Globus pallidus (tissue), 1 donor: ENCODE measurements around the gene MRPS27.

Experiments
- DNase-seq: peaks from one replicate; pipeline ENCODE4 v3.0.0-alpha.2; 2015; ENCODE audit warnings: low spot score

Gene MRPS27

GRCh38 chr5:72231991-72232703 lies 87.9 kb downstream of the MRPS27 start:
- DNase-seq, result no peak

GRCh38 chr5:72228960-72229359 lies 91.1 kb downstream of the MRPS27 start:
- no peak for DNase-seq

- peak; percentile 73 for DNase-seq
Measured at GRCh38 chr5:72226950-72227349, 93.1 kb downstream of the MRPS27 start.

DNA sequence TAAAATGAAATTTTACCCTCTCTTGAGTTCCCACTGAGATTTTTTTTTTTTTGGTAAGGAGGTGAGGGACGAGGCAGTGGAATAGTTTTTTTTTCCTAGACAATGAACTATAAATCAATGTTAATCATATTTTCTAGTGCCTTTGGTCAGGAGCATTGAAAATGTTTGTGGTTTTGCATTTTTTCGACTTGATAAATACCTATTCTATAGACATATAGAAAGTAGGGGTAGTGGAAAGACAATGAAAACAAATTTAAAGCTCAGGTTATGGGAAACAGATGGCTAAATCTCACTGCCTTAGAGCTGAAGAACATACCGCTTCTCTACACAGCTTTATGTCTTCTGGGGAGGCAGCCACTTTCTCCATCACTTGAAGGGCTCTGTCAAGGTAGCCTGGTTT lies 94.3 kb downstream of the MRPS27 start:
- DNase-seq, result no peak

DNA sequence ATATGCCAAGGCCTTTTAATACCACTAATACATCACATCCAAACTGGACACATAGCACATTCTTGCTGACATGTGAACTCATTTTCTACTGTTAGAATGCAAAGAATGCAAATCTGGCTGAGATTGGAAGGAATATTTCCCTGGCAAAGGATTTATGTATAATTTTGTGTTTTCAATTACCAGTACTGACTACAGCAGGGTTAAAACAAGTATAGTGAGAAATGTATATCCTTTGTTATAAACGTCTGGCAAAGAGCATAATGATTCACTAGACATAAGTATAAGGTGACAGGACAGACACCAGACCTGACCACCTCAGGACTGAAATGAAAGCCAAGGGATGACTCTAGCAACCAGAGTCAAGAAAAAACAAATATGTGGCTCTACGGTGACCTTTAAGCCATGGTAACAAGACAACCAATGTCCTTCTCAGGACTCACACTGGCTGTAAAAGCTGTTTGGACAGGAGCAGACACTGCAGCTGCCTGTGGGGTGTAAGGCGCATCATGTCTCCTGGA lies 95.0 kb downstream of the MRPS27 start:
- no peak for DNase-seq

- no peak for DNase-seq
Measured at GRCh38 chr5:72223371-72223770, 96.7 kb downstream of the MRPS27 start.

DNA sequence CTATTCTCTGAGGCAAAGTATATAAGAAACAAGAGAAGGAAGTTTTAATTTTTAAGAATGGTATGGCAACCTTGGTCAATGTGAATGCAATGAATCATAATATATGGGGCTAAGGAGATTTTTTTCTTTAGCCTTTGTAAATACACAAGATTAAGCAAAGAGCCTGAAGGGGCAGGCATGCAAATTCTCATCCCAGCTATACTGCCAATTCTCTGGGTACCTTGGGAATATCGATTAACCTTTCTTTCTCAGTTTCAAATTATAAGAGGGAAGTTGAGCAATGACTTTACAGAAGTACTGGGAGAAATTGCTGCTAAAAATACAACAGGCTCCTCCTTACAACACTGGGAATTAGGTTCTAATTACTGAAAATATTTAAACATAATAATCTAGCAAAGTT lies 97.5 kb downstream of the MRPS27 start:
- no peak for DNase-seq

- no peak for DNase-seq
Measured at GRCh38 chr5:72221541-72221940, 98.5 kb downstream of the MRPS27 start.

DNA sequence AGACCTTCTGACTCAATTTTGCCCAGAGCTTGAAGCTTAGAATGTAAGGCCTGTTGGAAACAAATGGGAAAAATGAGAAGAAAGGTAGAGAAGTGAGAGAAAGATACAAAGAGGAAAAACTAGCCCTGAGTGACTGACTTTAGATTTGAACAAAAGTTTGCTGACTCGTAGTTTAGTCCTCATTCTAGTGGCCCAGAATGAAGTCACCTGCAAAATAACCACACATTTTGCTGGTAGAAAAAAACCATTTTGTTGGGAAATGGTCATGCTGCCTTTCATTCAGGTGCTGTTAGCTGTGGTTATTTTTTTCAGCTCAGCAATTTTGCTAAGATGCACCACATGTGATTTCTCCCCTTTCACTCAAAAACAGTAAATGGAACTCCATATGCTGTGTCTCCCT lies 98.9 kb downstream of the MRPS27 start:
- no peak for DNase-seq

DNA sequence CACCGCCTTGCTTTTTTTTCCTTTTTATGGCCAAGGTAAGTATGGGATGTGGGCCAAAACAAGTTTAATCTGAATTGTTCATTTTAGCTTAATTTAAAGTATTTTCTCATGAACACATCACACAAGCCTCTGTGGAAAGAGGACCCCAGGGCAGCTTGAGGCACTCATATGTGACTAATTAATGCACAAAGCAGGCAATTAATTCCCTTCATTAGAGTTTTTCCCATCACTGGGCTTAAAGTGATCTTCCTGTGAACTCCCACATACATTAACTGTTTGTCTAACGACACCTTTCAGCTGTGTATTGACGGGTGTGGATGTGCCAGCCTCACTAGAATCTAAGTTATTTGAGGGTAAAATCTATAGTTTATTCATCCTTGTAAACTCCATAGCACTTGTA lies 103.3 kb downstream of the MRPS27 start:
- no peak for DNase-seq

GRCh38 chr5:72214168-72214567 lies 105.9 kb downstream of the MRPS27 start:
- no peak for DNase-seq

DNA sequence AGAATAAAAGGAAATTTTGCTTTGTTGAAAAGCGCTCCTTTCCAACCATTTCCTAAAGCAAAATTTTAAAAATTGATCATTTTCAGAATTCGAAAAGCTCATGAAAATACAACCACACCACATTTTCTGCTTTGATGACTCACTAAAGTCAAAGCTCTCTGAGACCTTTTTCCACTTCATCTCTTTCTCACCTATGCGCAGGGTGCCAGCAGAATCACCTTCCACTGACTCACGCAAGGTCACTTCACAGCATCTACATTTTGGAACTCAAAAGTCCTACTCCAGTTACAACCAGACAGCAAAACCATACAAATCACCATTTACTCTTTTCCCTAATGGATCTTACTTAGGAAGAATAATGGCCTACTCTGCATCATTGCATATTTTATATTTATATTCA lies 106.6 kb downstream of the MRPS27 start:
- no peak for DNase-seq

DNA sequence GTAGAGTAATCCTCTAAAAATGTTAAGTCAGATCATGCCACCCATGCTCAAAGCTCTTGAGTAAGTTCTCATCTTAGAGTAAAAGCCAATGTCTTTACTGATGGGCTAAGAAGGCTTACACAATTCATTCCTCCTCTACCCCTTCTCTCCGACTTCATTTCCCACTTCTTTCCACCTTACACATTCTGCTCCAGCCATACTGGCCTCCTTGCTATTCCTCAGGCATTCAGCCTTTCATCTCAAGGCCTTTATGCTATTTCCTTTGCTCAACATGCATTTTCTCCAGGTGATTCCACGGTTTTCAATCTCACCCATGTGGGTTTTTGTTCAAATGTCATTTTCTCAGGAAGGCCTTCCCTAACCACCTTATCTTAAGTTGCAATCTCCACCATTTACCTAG lies 107.9 kb downstream of the MRPS27 start:
- DNase-seq, result no peak

DNA sequence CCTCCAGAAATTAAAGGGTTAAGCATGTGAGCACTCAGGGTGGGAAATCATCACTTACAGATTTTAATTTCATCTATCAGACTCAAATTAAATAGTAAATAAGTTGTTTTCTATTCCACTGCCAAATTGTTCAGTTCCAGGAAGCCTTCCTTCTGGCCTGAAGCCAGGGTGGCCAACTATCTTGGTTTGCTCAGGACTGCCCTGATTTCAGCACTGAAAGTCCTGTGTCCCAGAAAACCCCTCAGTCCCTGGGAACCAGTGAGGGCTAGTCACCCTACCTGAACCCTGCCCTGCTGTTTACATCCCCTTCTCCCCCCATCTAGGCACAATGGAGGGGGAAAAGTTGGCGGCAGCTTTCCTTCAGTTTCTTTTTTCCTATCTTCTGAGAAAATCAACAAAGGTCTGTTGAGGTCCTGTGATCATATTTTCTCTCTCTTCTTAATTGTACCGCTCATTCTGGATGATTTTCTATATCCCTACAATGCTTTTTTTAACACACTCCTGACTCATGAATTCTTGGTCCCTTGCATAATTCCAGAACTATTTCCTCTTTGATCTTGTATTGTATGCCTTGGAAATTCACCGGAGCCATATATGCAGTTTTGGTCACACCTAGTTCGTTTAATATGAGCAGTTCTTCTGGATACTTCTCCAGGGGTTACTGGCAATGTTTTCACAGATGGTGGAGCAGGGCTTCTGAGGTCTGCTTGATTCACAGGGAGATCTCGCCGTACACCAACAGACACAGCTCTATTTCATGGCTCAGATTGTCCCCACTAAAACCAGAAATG lies 109.0 kb downstream of the MRPS27 start:
- DNase-seq, result no peak

DNA sequence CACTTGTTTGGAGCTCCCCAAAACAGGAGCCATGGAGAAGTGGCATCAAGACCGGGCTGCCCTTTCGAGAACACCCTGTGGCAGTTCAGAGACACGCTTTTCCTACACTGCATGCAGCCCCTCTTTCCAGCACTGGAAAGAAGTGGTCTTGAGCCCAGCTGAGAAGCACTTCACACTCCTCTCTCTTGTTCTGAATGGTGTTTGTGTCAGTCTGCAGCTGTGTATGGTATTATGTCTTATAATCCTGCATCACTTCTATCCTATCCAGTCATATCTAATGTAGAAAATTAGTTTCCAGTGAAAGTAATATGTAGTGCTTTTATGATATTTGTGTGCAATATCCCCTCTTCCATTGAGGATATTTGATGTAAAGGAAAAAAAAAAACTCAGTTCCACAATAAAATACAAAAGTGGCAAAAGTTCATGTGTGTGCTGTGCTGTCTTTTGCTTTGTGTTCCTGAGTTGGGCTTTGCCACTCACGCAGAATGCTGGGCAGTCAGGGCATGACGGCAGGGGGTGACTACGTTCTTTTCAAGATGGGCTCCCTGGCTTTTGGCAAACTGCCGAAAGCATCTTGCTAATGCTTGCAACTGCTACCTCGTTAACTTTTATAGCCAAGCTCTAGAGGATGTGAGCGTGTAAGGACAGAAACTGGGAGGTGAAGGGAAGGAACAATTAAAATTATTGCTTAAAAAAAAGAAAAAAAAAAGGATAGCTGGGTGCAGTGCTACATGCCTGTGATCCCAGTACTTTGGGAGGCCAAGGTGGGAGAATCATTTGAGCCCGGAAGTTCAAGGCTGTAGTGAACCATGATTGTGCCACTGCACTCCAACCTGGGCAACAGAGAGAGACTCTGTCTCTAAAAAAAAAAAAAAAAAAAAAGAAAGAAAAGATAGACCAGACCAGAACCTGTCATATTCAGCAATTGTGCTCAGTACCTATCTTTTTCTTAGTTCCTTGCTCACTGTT lies 110.6 kb downstream of the MRPS27 start:
- DNase-seq, result peak; percentile 57

DNA sequence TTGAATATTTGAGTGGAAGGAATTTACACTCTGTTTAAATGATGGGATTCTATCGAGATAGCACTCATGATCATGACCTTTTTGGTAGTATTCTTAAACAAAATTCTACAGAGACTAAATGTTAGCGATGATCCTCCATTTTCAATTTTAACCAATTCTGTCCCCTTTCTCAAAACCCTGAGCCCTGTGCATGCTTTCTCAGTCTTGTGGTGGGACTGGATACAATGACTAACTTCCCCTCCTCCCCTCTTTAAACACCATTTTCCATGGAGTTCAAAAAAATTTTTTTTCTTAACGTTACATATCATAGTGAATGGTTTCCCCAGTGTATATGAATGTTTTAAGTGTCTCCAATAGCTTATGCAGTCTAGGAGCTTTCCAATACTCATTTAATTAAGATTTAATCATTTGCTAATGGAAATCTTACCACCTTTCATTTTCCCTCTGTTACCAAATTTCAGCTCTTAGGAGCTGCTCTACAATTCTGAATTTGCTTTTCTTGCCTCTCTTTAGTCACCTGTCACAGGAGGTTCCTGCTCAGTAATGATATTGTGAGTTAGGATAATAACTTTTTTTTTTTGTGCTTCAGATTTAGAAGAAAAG lies 111.6 kb downstream of the MRPS27 start:
- DNase-seq, result no peak

DNA sequence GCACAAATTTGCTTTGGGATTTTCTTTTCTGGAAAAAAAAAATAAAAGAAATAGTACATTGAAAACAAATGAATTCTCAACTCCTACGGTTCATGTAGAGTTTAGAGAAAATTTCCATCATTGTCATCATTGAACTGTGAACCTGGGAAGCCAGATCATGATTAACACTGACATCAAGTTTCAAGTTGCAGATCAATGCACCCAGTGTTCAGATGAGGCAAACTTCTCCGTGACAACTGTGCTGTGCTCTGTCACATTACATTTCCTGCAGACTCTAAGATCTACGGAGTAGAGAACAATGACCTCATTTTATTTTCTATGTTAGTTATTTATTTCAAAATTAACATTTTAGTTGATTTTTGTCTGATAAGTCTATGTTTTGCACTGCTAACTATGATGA lies 113.0 kb downstream of the MRPS27 start:
- no peak for DNase-seq

- DNase-seq, result no peak
Measured at GRCh38 chr5:72206160-72206559, 113.9 kb downstream of the MRPS27 start.

DNA sequence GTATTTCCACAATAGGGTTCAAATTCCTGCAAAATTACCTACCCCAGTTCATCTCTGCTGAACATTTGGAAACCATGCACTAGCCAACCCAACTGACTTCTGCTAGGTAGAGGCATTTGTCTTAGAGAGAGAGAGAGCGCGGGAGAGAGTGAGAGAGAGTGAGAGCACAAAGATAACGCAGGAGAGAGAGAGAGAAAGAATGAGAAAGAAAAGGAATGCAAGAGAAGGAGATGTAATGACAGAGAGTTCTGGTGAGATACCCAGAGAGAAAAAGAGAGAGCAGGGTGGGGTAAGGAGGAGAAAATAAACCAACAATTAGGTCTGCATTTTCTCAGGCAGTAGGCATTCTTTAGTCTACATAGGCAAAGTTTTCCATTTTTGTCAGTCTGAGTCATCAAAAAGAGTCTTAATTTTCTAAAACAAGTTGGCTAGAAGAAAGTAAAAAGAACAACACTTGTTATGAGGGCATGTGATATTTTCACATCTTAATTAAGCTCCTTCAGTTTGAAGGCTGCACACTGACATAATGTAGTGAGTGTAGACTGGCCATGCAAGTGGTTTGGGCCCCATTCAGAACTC lies 114.5 kb downstream of the MRPS27 start:
- no peak for DNase-seq

- no peak for DNase-seq
Measured at GRCh38 chr5:72204946-72205345, 115.1 kb downstream of the MRPS27 start.

DNA sequence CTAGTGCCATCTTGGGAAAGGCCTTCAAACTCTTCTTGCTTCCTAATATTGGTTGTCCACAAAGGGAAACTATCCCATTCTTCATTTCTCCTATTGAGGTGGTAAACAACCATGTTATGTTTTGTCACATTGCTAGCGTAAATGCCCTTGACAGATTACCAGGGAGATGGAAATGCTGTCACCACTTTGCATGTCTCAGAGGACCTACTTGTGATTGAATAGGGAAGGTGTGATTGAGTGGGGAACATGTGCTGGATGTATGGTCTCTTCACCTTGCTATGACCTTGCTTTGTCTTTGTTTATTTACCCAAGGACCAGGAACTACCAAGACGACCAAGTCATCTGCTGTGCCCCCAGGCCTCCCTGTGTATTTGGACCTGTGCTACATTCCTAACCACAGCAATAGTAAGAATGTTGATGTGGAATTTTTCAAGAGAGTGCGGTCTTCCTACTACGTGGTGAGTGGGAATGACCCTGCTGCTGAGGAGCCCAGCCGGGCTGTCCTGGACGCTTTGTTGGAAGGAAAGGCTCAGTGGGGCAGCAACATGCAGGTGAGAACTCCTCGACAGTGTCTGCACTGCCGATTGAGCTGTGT lies 116.7 kb downstream of the MRPS27 start:
- no peak for DNase-seq
